ENCODE measurements around the gene FARP1. TPM values are rescaled to one million over a fixed set of nuclear protein-coding genes. Genes with fewer than 3 reads are reported as not detected.

Gene FARP1
- total and polyA plus RNA-seq, 10 of the 15 experiments (the other 5 are each of a cell fraction or from before 2014, with no cell fraction given): 0.17 to 6.9 (median 0.68) TPM

DNA sequence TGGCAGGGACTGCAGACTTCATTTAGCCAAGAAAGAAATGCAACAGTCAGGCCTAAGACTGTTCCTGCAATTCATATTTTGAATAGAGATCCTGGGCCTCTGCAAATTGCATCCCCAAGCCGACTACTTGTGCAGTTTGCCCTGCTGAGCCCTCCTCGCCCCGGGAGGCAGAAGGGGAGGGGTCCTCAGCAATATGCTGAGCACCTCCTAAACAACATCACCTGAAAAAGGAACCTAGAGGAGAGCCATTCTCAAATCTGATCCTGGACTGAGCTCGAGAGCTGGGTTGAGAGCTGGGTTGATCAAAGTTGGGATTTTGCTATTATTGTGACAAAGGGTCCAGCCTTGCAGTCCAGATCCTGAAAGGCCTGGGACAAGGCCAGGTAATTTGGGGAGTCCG is 304.2 kb downstream of the FARP1 start (continued):
- TF ChIP-seq, protein P1, sequence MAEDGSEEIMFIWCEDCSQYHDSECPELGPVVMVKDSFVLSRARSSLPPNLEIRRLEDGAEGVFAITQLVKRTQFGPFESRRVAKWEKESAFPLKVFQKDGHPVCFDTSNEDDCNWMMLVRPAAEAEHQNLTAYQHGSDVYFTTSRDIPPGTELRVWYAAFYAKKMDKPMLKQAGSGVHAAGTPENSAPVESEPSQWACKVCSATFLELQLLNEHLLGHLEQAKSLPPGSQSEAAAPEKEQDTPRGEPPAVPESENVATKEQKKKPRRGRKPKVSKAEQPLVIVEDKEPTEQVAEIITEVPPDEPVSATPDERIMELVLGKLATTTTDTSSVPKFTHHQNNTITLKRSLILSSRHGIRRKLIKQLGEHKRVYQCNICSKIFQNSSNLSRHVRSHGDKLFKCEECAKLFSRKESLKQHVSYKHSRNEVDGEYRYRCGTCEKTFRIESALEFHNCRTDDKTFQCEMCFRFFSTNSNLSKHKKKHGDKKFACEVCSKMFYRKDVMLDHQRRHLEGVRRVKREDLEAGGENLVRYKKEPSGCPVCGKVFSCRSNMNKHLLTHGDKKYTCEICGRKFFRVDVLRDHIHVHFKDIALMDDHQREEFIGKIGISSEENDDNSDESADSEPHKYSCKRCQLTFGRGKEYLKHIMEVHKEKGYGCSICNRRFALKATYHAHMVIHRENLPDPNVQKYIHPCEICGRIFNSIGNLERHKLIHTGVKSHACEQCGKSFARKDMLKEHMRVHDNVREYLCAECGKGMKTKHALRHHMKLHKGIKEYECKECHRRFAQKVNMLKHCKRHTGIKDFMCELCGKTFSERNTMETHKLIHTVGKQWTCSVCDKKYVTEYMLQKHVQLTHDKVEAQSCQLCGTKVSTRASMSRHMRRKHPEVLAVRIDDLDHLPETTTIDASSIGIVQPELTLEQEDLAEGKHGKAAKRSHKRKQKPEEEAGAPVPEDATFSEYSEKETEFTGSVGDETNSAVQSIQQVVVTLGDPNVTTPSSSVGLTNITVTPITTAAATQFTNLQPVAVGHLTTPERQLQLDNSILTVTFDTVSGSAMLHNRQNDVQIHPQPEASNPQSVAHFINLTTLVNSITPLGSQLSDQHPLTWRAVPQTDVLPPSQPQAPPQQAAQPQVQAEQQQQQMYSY (CRISPR knock-in tag; IDR thresholded peaks at IDR 0.05): no peak
- TF ChIP-seq MTA2 (IDR thresholded peaks at IDR 0.05; ENCODE audit: low read depth) (no peak), NR2C1 (IDR thresholded peaks at IDR 0.05) (no peak), CBFB (IDR thresholded peaks at IDR 0.05; ENCODE audit: low read depth) (no peak)

GRCh38 chr13:98447881-98448641 is 305.2 kb downstream of the FARP1 start:
- ATAC-seq: no peak
- TF ChIP-seq CTCF (IDR thresholded peaks at IDR 0.05 in 2 of 3, conservative IDR thresholded peaks at IDR 0.05 in 1 of 3; ENCODE audit: control insufficient read depth in 2 of 3, extremely low read depth in 1 of 3, insufficient read depth in 1 of 3, low read depth in 3 of 3, low read length in 3 of 3): peak in 2 of 3 experiments; percentile 21 to 38; a peak in 3 of 6 replicates
- peak; percentile 37; the same call in 1 of the 2 replicates for TF ChIP-seq POLR2A (IDR thresholded peaks at IDR 0.05; ENCODE audit: low read depth, low read length)
- no peak for TF ChIP-seq IRF4 (IDR thresholded peaks at IDR 0.05; ENCODE audit: low read depth, low read length)
- no peak for TF ChIP-seq NFYB (IDR thresholded peaks at IDR 0.05; ENCODE audit: insufficient read depth, low read depth, low read length)
- TF ChIP-seq RAD21 (IDR thresholded peaks at IDR 0.05; ENCODE audit: insufficient read depth, low read depth, low read length): 0 out of 2 replicates have a peak, but pooled peaks have one; percentile 15
- TF ChIP-seq ZBTB33 (IDR thresholded peaks at IDR 0.05): peak; percentile 31; the same call in 1 of the 2 replicates
- no peak for TF ChIP-seq GATAD2B (conservative IDR thresholded peaks at IDR 0.05; ENCODE audit: low read depth)

More at GRCh38 chr13:98447881-98448641, 305.2 kb downstream of the FARP1 start:
- FAIRE-seq: no peak
- no peaks in the 10 kb centered on the region for H3K9me3 ChIP-seq (replicated peaks; ENCODE audit: control insufficient read depth, insufficient read depth, low read length)
- H2AFZ ChIP-seq (ENCODE audit: control insufficient read depth, low read depth, low read length): no peak overlapping the region
- 57% methylated on average over 28 of the region's 28 CpGs for WGBS (ENCODE audit: insufficient coverage, insufficient replicate concordance, low lambda C conversion rate, missing lambda C conversion rate)
- no peak overlapping the region for H3K4me2 ChIP-seq (ENCODE audit: control insufficient read depth, insufficient read depth)
- H3K27me3 ChIP-seq (replicated peaks in 1 of 2; ENCODE audit: control insufficient read depth in 2 of 2, insufficient read depth in 2 of 2, low read length in 1 of 2): no peaks in the 10 kb centered on the region
- CTCF ChIA-PET: interaction anchor here (1.0 to 9.1 kb wide), 4 partner anchors 9 to 225 kb away, joined by 3 to 135 read pairs (median 4); no protein-coding TSS in a partner anchor
- no peak overlapping the region for H3K4me3 ChIP-seq
- SMC1A ChIA-PET (ENCODE audit: uncharacterized antibody, unreplicated experiment): interaction anchor here (1.7 to 4.8 kb wide), 2 partner anchors 205 to 225 kb away, joined by 5 to 66 read pairs; no protein-coding TSS in a partner anchor
- BruUV-seq (replicated peaks): TSS peak; percentile 8
- POLR2A ChIA-PET: interaction anchor here (0.6 kb wide), 1 partner anchor 108 kb away, joined by 4 read pairs; no protein-coding TSS in a partner anchor
- RAD21 ChIA-PET (ENCODE audit: unreplicated experiment): interaction anchor here (1.0 to 4.8 kb wide), 2 partner anchors 205 to 208 kb away, joined by 3 to 89 read pairs; no protein-coding TSS in a partner anchor
- in situ Hi-C loops (cut with MboI) (loop anchor here (5.0 to 10.0 kb wide), 3 partner anchors 209 to 593 kb away; no protein-coding TSS in a partner anchor), intact Hi-C loops (cut with micrococcal nuclease; ENCODE audit: unreplicated experiment) (no loop called here)
- DNase-seq (ENCODE audit: low read depth, low spot score): no peak
- peaks cover 6% of the 10 kb centered on the region for H3K4me1 ChIP-seq (ENCODE audit: control insufficient read depth, insufficient read depth, low read length)
- H3K9ac ChIP-seq (ENCODE audit: control insufficient read depth, insufficient read depth, low read length): no peak overlapping the region
- peaks cover 6 to 11% of the 10 kb centered on the region in 2 experiments; a peak in 3 of 4 replicates for H3K36me3 ChIP-seq (ENCODE audit: control insufficient read depth in 2 of 2, insufficient read depth in 2 of 2, low read length in 1 of 2)
- no peaks in the 10 kb centered on the region for H4K20me1 ChIP-seq (ENCODE audit: control insufficient read depth, insufficient read depth)
- H3K79me2 ChIP-seq (ENCODE audit: control insufficient read depth, insufficient read depth, low read length): no peaks in the 10 kb centered on the region
- no peak overlapping the region for H3K27ac ChIP-seq (ENCODE audit: control insufficient read depth, insufficient read depth)
